ENCODE results near the gene THTPA. TPM values are rescaled to one million over a fixed set of nuclear protein-coding genes. Genes with fewer than 3 reads are reported as not detected.
A peak's percentile ranks its signal among the peaks of the same experiment; 100 is the strongest.

Gene THTPA
- total and polyA plus RNA-seq, 9 of the 15 experiments (the other 6 are each of a cell fraction or from before 2014, with no cell fraction given): 2.4 to 8.7 (median 5.2) TPM

- TF ChIP-seq MLLT1 (IDR thresholded peaks at IDR 0.05) (no peak), L3MBTL2 (IDR thresholded peaks at IDR 0.05) (peak; percentile 34), SMARCA4 (IDR thresholded peaks at IDR 0.05) (no peak), MBD2 (IDR thresholded peaks at IDR 0.05; ENCODE audit: borderline replicate concordance, low read depth) (0 out of 2 replicates have a peak, but pooled peaks have one; percentile 57), MNT (conservative IDR thresholded peaks at IDR 0.05) (peak; percentile 62 to 85), ZNF24 (IDR thresholded peaks at IDR 0.05) (no peak), HNRNPUL1 (IDR thresholded peaks at IDR 0.05; ENCODE audit: low read length) (no peak), TRIM25 (IDR thresholded peaks at IDR 0.05; ENCODE audit: borderline replicate concordance) (no peak), KLF1 (tag; IDR thresholded peaks at IDR 0.05) (peak; percentile 57; the same call in 1 of the 2 replicates), ARID3A (IDR thresholded peaks at IDR 0.05; ENCODE audit: borderline replicate concordance, low read depth, low read length) (no peak), SUPT5H (IDR thresholded peaks at IDR 0.05) (peak; percentile 66), MCM2 (IDR thresholded peaks at IDR 0.05; ENCODE audit: low read depth) (no peak), THRA (IDR thresholded peaks at IDR 0.05) (no peak), ESRRA (IDR thresholded peaks at IDR 0.05; ENCODE audit: borderline replicate concordance, low read depth) (peak; percentile 33; the same call in 1 of the 2 replicates), MBD1 (CRISPR knock-in tag; IDR thresholded peaks at IDR 0.05) (no peak), ZNF280A (IDR thresholded peaks at IDR 0.05; ENCODE audit: low read depth, partially characterized antibody) (no peak)
Measured at GRCh38 chr14:23555882-23556699, at the start of gene THTPA (continued).
